NCI-H1436 (cell line): ENCODE measurements around the gene CALN1.

Experiments used
- DNase-seq: peaks from one replicate; lab custom pipeline; 2025; lab: John Stamatoyannopoulos, UW

CALN1 gene

DNA sequence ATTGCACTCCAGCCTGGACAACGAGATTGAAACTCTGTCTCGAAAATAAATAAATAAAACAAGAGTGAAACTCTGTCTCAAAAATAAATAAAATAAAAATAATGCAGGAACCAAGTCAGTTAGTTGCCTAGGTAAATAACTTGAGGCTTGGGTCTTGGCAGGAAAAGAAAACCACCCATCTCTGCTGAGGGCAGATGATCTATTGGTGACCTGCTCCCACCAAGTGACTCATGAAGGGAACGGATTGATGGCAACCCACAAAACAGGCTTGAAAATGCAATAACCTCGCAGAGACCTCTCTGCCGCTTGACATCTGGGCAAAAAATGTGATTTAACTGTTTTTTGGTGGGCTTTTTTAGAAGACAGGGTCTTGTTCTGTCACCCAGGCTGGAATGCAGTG lies 86.6 kb downstream of the CALN1 start:
- DNase-seq = no peak

DNA sequence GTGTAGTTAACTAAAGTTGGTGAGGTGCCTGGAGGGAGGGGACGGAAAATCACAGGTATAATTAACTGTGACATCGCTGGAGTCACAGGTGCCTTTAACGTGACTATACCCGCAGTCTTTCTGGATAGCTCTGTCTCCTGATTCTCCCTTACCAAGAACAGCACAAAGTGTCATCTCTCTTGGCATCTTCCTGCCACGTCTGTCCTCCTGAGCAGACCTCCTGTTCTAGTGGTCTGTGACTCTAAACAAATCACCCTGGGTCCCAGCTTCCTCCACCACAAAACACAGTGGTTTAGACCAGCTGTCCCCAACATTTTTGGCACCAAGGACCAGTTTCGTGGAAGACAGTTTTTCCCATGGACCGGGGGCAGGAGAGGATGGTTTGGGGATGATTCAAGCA lies 90.5 kb downstream of the CALN1 start:
- no peak for DNase-seq

DNA sequence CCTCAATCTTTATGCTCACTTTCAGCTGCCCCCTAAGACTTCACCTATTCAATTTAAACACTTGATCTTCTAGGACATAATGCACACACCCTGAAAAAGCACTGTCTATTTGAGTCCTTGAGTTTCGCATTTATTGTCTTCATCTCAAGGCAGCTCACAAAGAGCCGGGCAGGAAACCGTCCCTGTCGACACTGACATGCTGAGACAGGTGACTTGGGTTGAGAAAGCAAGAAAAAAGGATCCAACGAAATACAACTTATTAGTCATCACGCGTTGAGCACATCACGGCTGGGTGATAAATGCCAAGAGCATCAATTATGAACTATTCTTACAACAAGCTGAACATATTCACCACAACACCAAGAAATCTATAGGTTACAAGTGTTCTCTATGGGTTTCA lies 91.1 kb downstream of the CALN1 start:
- no peak for DNase-seq

DNA sequence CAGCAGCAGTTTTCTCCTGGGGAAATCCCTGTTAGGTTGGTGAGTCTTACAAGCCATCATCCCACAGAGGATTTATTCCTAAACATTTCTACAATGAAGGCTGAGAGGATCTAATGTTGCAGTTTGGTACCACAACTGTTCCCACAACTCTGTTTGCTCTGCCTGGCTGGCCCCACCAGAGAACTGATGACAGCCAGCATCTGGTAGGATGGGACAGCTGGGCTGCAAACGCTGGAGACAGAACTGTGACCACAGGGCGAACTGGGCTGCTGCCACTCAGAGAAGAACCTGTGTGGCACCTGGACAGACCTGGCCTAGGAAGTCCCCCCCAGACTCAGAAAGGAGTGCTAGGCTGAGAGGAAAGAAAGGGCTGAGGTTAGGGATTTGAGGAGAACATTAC lies 94.8 kb downstream of the CALN1 start:
- no peak for DNase-seq

DNA sequence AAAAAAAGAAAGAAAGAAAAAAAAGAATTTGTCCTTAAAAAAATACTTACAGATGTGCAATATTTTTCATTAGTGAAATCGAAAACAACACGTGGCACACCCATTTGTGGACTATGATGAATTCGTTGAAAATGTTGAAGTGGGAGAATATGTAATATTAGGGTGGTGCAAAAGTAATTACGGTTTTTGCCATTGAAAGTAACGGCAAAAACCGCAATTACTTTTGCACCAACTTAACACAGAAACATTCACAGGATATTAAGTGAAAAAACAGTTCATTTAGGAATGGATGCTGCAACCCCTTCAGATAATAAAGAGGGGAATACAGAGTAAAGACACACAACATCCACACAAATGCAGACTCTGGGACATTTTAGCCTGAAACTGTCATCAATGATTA lies 96.0 kb downstream of the CALN1 start:
- no peak for DNase-seq

DNA sequence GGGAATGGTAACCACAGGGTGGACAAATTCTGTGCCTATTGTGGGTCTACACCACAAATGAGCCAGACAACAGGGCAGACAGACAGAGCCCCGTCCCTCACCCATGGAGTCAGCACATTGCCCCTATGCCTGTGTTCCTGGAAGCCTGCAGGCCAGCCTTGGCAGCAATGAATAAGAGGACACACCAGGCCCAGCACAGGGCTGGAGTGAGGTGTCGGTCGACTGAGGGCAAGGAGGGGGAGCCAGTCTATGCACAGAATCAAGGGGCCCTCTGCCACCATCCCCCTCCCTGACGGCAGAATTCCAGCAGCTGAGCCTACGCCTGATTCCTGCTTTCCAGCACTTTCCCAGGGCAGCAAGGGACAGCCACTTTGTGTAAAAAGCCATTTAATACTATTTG lies 98.2 kb downstream of the CALN1 start:
- DNase-seq = no peak

DNA sequence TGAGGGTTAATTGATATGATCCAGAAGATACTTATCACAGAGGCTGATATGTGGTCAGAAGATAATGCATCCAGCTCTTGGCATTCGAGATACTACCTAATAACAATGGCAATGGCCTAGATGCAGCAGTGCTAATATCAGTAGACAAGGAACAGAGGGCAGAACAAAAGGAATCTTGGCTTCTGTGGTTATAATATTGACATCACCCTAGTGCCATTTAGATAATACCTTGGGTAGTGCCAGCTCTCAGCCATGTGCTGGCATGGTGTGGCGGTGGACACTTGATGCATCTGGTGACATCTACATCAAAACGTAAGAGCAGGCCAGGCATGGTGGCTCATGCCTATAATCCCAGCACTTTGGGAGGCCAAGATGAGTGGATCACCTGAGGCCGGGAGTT lies 101.8 kb downstream of the CALN1 start:
- no peak for DNase-seq

DNA sequence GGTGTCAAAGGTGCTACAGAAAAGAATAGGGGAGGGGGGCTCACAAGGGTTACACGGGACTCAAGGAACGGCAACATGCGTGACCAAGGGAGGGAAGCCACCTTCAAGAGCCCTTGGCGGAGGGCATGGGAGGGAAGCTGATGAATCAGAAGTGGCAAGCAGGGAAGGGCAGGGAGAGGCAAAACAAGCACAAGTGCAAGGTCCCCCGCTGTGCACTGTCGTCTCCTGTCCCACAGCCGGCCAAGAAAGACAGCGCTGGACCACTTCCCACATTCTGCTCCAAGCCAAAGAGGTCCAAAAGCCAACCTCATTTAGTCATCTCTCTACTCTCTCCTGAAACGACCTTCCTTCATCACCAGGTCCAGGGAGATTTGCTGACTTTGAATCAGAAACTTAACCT lies 102.7 kb downstream of the CALN1 start:
- no peak for DNase-seq

DNA sequence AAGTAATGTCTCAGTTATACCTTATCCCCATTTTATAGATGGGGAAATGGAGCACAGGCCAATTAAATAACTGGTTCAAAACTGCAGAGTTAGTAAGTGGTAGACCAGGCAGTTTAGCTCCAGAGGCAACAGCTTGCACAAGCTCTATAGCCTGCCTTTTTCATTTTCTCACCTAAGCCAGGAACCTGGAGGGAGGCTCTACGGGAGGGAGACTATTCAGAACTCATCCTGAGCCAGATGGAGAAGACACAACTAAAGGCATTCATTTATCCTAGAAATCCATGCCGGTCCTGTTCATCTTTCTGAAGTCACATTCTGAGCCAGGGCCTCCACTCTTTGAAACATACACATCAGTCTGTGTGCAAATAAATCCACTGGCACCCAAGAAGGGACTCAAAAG lies 103.2 kb downstream of the CALN1 start:
- no peak for DNase-seq

DNA sequence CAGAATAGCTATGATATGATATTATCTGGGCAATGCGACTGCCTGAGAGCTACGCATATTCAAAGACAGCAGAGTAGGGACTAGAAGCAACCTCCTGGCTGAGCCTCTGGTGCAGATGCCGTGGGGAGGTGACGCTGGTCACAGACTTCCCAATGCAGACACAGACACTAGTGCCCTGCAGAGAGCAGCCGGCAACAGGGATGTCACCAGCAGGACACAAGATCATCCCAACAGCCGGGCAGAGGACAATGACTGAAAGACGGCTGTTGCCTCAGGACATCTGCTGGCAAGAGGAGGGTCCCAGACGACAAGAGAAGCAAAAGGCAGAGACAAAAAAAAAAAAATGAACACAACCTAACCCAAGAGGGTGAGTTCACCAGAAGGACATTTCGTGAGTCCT lies 104.6 kb downstream of the CALN1 start:
- DNase-seq = no peak

DNA sequence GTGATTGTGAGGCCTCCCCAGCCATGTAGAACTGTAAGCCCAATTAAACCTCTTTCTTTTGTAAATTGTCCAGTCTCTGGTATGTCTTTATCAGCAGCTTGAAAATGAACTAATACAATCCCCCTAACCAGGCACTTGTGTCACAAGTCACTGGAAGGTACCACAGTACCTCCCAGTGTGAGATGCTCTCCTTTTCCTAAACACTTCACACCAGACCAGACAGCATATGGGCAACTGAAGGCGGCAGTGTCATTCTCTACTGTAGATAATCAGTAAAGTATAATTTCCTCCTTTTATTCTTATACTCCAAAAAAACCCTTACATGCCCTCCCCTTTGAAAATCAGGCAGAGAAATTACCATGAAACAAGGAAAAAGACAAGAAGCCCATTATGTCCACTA lies 113.2 kb downstream of the CALN1 start:
- DNase-seq = no peak

DNA sequence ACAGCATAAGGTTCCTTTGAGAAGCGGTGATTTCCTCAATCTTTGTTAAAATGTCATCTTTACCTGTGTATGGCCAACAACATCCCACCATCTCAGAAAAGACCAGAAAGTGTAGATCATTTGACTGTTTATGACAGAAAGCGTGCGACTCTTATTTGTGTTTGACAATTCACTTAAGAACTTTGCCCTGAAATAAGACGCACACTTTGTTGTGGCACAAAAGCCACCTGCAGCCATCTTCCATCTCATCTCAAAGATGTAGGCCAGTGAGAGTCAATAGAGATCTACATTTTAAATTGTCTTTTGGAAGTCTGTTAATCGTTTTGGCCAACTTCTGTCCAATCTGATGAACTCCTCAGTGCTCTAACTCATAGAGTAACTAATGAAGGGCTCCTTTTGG lies 114.0 kb downstream of the CALN1 start:
- no peak for DNase-seq

DNA sequence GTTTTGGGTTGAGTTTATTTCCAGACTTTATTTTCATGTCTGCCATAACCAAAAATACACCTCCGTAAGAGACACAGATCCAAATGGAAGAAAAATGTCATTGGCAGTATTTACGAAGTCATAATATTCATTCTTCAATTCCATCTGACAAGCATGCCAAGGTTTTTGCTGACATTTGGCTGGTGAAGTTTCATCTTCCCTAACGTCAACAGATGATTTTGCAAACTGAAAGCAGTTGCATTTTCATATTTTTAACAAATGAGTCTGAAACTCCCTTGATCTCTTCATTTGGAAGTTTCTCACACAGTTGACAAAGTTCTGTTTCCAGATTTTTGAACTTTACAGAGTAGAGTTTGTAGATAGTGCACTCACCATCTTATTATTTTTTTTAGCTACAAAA lies 114.5 kb downstream of the CALN1 start:
- DNase-seq = no peak

DNA sequence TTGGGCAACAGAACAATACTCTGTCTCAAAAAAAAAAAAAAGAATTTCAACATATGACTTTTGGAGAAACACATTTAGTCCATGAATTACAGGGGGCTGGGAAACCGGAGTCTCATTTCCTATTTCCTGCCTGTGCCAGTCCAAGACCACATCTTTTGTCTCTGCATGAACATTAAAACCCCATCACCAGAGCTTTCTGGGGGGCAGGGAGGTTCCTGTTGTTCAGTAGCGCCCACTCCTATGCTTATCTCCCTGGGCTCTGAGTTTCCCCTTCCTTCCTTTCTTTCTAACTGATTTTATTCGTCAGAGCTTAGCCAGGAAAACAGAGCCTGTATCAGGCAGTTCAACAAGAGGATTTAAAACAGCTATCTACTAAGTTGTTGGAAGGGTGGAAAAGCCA lies 119.3 kb downstream of the CALN1 start:
- DNase-seq = no peak

DNA sequence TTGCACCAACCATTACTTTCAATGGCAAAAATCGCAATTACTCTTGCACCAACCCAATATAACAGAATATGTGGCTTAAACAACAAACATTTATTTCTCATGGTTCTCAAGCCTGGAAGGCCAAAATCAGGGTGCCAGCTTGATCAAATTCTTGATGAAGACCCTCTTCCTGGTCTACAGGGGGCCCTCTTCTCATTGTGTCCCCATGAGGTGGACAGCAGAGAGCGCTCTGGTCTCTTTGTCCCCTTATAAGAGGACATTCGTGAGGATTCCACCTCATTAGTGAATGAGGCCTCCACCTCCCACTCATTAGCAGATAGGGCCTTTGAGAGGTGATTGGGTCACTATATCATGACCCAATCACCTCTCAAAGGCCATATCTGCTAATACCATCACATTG lies 120.0 kb downstream of the CALN1 start:
- no peak for DNase-seq

DNA sequence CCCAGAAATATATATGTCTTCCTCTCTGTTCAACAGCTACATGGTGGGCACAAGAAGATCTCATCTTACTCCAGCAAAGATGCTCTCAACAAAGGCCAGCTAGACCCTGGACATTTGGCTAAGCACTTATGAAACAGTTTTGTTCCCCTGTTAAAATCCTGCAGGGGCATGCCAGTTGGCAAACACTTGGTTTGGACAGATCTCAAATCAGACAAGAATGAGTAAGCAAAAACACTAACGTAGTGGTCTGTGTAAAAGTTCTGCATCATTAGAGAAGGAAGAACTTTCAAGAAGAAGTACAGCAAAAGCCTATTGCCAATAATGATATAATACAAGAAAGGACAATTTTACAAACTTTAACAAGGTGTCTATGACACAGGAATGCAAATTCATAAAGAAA lies 125.6 kb downstream of the CALN1 start:
- no peak for DNase-seq

DNA sequence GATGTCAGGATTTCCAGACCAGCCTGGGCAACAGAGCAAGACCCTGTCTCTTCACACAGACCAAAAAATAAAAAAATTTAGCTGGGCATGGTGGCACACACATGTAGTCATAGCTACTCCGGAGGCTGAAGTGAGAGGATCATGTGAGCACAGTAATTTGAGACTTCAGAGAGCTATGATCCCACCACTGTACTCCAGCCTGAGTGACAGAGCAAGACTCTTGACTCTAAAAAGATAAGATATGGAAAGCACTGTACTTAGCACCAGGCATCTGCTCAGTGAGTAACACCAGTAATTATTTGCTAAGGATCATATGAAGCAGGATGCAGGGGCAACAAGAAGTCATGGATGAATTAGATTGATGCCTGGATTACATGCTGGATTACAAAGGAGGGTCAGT lies 128.8 kb downstream of the CALN1 start:
- DNase-seq = no peak

DNA sequence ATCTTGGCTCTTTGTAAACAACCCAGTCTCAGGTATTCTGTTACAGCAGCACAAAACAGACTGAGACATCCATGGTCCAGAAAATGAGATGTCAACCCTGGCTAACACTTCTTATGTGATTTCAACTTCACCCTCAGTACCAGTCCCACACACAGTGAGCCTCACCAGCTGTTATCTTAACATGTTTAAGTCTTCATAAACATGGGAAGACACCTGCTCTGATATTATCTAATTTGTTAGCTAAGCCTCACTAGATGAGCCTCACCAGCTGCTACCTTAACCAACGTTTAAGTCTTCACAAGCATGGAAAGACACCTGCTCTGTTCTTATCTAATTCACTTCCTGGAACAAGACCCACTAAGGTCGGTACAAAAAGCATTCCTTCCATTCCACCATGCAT lies 130.8 kb downstream of the CALN1 start:
- no peak for DNase-seq

DNA sequence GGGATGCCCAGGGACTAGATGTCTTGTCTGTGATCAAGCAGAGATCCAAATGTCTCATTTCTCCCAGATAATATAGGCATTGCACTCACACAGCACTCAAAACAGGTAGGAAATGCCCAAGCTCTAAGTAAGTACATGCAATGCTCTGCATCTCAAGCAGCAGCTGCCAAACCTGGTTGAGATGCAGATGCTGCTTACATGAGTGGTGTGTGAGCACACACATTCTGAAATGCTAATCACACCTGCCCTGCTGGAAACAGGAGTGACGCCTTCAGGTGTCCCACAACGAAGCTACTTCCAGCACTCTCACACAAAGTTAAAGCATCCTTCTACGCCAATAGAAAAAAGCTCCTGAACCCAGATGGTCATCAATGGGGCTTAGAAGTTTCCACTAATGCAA lies 132.9 kb downstream of the CALN1 start:
- DNase-seq = no peak

DNA sequence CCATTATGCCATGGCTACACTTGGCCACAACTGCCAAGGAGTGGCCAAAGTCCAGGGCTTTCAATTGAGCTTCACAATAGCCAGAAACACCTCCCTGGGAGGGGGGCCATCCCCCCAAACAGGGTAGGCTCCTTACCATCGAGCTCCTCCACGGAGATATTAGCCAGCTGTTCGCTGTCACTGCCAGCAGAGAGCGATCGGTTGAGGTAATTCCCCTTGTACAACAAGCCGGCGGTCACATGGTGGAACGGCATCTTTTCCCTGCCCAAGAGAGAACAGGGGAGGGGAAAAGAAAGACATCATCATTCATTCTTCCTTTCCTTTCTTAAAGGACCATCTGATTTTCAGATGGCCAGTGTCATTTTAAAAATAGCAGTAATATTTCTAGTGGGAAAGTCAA lies 133.6 kb downstream of the CALN1 start:
- DNase-seq = no peak

DNA sequence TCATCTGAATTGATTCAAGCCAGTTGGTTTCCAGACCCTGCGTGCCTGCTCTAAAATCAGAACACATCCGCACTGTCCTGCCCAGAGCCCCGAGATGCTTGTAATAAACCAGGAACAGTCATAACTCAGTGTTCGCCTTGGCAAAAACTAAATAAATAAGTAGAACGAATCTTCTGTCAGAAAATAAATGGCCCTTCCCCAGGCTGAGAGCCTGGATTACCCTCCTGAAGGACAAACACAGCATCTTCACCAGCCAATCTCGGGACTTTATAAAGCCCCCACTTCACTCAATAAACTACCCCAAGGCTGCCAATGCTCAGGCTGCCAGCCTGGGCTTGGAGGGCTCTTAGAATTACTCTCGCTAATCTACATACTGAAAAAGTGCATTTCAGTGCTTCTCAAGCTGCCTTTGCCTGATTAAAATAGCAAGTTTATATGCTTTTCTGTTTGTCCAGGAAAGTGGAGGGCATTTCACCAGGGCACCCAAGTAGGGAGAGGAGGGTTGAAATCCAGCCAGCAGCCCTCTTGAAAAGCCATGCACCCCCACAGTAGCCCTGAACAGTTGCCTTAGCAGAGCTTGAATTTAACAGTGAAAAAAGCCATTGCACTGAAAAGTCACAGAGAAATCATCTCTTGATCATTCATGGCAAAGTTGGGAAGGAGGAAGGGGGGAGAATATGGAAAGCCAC lies 136.6 kb downstream of the CALN1 start:
- DNase-seq = no peak

DNA sequence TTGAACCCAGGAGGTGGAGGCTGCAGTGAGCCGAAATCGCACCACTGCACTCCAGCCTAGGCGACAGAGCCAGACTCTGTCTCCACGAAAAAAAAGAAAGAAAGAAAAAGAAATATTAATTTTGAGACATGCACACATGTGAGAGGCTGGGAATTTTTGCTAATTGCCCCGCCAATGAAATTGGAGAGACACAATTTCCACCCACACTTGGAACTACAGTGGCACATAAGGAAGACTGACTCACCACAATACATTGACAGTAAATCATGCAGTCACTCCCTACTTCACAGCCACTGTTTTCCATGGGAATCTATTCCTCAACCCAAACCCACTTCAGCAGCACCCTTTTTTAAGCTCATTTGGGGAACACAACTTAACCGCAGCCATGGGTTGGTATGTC lies 139.7 kb downstream of the CALN1 start:
- no peak for DNase-seq

DNA sequence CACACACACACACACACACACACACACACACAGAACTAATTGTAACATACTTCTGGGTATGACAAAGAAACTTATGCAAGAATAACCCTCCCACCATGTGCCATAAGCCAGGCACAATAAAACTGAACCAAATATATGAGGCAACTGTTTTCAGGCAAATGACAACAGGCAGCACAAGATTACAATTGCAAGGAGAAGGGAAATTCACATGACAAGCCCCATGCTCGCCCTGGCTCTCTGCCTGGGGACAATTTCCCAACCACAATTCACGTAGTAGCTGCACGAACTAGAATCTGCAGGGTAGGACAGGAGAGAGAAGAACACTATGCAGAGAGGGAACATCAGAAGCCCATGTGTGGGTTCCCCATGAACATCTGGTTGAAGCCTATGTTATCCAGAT lies 143.3 kb downstream of the CALN1 start:
- DNase-seq = no peak

DNA sequence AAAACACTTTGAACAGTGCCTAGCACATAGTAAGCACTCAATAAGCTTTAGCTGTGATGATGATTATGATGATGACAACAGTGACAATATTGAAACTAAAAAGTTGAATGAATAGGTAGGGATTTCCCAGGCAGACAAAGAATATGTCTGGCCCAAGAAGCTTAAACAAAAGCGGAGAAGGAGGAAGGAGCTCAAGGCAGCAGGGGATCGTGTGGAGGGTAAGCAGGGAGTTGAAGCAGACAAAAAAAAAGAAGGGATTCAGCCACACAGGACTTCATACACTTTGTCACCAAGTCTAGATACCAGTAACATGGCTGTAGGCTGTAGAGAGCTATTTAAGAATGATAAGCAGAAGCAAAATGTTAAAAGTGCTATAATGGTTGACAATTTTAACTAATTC lies 144.0 kb downstream of the CALN1 start:
- no peak for DNase-seq

DNA sequence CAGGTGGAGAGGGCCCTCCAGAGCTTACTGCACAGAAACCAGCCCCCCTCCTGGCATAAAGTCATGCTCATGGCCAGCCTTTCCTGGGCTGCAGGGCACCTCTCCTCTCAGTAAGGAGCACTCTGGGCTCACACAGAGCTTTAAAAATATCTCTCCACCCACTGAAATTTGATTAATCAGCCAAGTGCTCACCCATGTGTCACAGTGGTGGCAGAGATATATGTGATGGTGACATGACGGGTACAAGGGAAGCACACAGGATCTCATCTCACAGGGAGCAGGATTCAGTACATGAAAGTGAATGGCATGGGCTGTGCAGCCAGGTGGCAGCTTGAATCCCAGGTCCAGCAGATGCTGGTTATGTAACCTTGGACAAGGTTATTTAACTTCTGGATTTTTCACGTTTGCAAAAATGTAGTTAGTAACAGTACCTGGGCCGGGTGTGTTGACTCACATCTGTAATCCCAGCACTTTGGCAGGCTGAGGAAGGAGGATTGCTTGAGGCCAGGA lies 144.8 kb downstream of the CALN1 start:
- DNase-seq = no peak
